Fibroblast of the aortic adventitia (primary cell): ENCODE measurements around the gene ADAMTSL2. TPM values are rescaled to one million over a fixed set of nuclear protein-coding genes. Genes with fewer than 3 reads are reported as not detected.

ENCODE experiments used
- DNase-seq: peaks from one replicate; pipeline ENCODE4 v3.0.0-alpha.2; 2010; ENCODE audit warnings: low read depth
- H3K4me3 ChIP-seq: 2 replicates; pipeline ENCODE4 v1.5.1; 2011; ENCODE audit warnings: low read depth, mild to moderate bottlenecking, control low read depth, low read length, moderate library complexity
- CTCF ChIP-seq: IDR thresholded peaks from 2 replicates; pipeline ENCODE4 v1.5.1; 2011; ENCODE audit warnings: mild to moderate bottlenecking, low read length, control low read depth, inconsistent platforms; ENCODE audit not compliant: insufficient read depth
- total RNA-seq: library from RNA; depleted of rRNA; stranded (reverse); fragments of >200 nt; gene quantifications from 2 replicates; pipeline ENCODE4 v1.2.3, GENCODE V29; 2012; ENCODE audit warnings: low replicate concordance

The ADAMTSL2 gene
- total RNA-seq, 1 donor, result not detected

- H3K4me3 ChIP-seq, result no peak overlapping the region
- TF ChIP-seq CTCF, result no peak
- no peak for DNase-seq
Measured at GRCh38 chr9:133518200-133518599, 16.3 kb upstream of the ADAMTSL2 start.

GRCh38 chr9:133518706-133519449 lies 15.6 kb upstream of the ADAMTSL2 start:
- no peak for DNase-seq
- H3K4me3 ChIP-seq, result no peak overlapping the region
- no peak for TF ChIP-seq CTCF

GRCh38 chr9:133519693-133520092 lies 14.8 kb upstream of the ADAMTSL2 start:
- no peak for TF ChIP-seq CTCF
- no peak for DNase-seq
- no peak overlapping the region for H3K4me3 ChIP-seq

GRCh38 chr9:133520121-133520835 lies 14.2 kb upstream of the ADAMTSL2 start:
- no peak for DNase-seq
- no peak overlapping the region for H3K4me3 ChIP-seq
- no peak for TF ChIP-seq CTCF

GRCh38 chr9:133521122-133522072 lies 13.1 kb upstream of the ADAMTSL2 start:
- H3K4me3 ChIP-seq, result no peak overlapping the region
- TF ChIP-seq CTCF, result no peak
- no peak for DNase-seq

- DNase-seq, result no peak
- TF ChIP-seq CTCF, result no peak
- H3K4me3 ChIP-seq, result no peak overlapping the region
Measured at GRCh38 chr9:133522073-133522910, 12.2 kb upstream of the ADAMTSL2 start.
